A673 (cell line): ENCODE measurements around the gene APBB2. TPM values are rescaled to one million over a fixed set of nuclear protein-coding genes. Genes with fewer than 3 reads are reported as not detected.

Experiments used
- BruUV-seq: library from RNA; stranded (reverse); fragments of 400-500 nt; replicated peaks from 2 replicates; lab custom pipeline; 2021; lab: Mats Ljungman, UMichigan
- CTCF ChIA-PET: fragments of 300-600 bp; sonication (Branson Sonifier 250); formaldehyde crosslinking; loops from one replicate; lab custom pipeline; 2022; ENCODE audit warnings: antibody characterized with exemption; lab: Charles Lee
- POLR2A ChIA-PET: fragments of 300-600 bp; sonication (Branson Sonifier 250); formaldehyde crosslinking; loops from one replicate; lab custom pipeline; 2022; ENCODE audit warnings: antibody characterized with exemption; ENCODE audit not compliant: low non-redundant PET; lab: Charles Lee
- DNase-seq: peaks from one replicate; pipeline ENCODE4 v3.0.0-alpha.2; 2015; ENCODE audit warnings: low spot score
- H3K27ac ChIP-seq: fragments of 200-600 bp; sonication (generic); 2 replicates; pipeline ENCODE4 v1.5.1; 2016; ENCODE audit warnings: mixed run types, low read depth, mild to moderate bottlenecking, mixed read lengths, antibody characterized with exemption, low read length; ENCODE audit not compliant: poor library complexity, severe bottlenecking
- H3K27me3 ChIP-seq: fragments of 200-600 bp; sonication (generic); replicated peaks from 2 replicates; pipeline ENCODE4 v1.6.1; 2017; ENCODE audit warnings: mixed run types, low read depth, mild to moderate bottlenecking, mixed read lengths, antibody characterized with exemption, low read length; ENCODE audit not compliant: insufficient read depth, poor library complexity
- H3K36me3 ChIP-seq: fragments of 200-600 bp; sonication (generic); 2 replicates; pipeline ENCODE4 v1.6.1; 2016; ENCODE audit warnings: mixed run types, mild to moderate bottlenecking, mixed read lengths, antibody characterized with exemption, low read length; ENCODE audit not compliant: insufficient read depth, poor library complexity, severe bottlenecking
- H3K4me1 ChIP-seq: fragments of 200-600 bp; sonication (generic); 2 replicates; pipeline ENCODE4 v1.6.1; 2017; ENCODE audit warnings: mixed run types, mild to moderate bottlenecking, mixed read lengths, antibody characterized with exemption, low read length; ENCODE audit not compliant: insufficient read depth, poor library complexity, severe bottlenecking
- H3K4me3 ChIP-seq: fragments of 200-600 bp; sonication (generic); 2 replicates; pipeline ENCODE4 v1.5.1; 2016; ENCODE audit warnings: low read depth, mixed run types, mild to moderate bottlenecking, mixed read lengths, low read length; ENCODE audit not compliant: poor library complexity, severe bottlenecking
- H3K9me3 ChIP-seq: fragments of 200-600 bp; sonication (generic); 2 replicates; pipeline ENCODE4 v1.6.1; 2016; ENCODE audit warnings: mixed run types, low read depth, mild to moderate bottlenecking, mixed read lengths, antibody characterized with exemption, low read length; ENCODE audit not compliant: poor library complexity, severe bottlenecking
- CTCF ChIP-seq: fragments of 300-800, 200-600 bp; sonication (generic); conservative IDR thresholded peaks from 2 replicates; pipeline ENCODE4 v1.5.1; 2017; ENCODE audit warnings: low read depth, mild to moderate bottlenecking, antibody characterized with exemption, low read length, moderate library complexity, mixed read lengths
- EZH2 ChIP-seq: fragments of 200-600 bp; sonication (generic); IDR thresholded peaks from 2 replicates; pipeline ENCODE4 v1.6.1; 2017; ENCODE audit warnings: borderline replicate concordance, low read depth, mild to moderate bottlenecking, mixed read lengths, antibody characterized with exemption, low read length; ENCODE audit not compliant: poor library complexity, severe bottlenecking
- intact Hi-C: fragments of 100-400 bp; cut with micrococcal nuclease; formaldehyde crosslinking; loops from one replicate; pipeline ENCODE4 v1.10.0; 2022; ENCODE audit not compliant: unreplicated experiment
- total RNA-seq: library from RNA; stranded (reverse); gene quantifications from 2 replicates; pipeline ENCODE4 v1.2.3, GENCODE V29; 2021

The APBB2 gene
- total RNA-seq, 1 experiment from 2014 or later = 10.3 TPM

- no peaks in the 10 kb centered on the region for H3K9me3 ChIP-seq
- CTCF ChIA-PET = no interaction called here
- H3K36me3 ChIP-seq = no peaks in the 10 kb centered on the region
- intact Hi-C loops = no loop called here
- no peak overlapping the region for H3K27ac ChIP-seq
- DNase-seq = no peak
- H3K27me3 ChIP-seq = no peaks in the 10 kb centered on the region
- no peak for TF ChIP-seq CTCF
- TF ChIP-seq EZH2 = no peak
- no peak overlapping the region for H3K4me3 ChIP-seq
- no TSS peak for BruUV-seq
- no peaks in the 10 kb centered on the region for H3K4me1 ChIP-seq
- POLR2A ChIA-PET = no interaction called here
Observed at GRCh38 chr4:40952672-40953071, 261.7 kb downstream of the APBB2 start.

- CTCF ChIA-PET = no interaction called here
- DNase-seq = no peak
- POLR2A ChIA-PET = no interaction called here
Observed at GRCh38 chr4:40952217-40952616, 262.1 kb downstream of the APBB2 start.

GRCh38 chr4:40951026-40951425 lies 263.3 kb downstream of the APBB2 start:
- H3K27me3 ChIP-seq = no peaks in the 10 kb centered on the region
- no peak for TF ChIP-seq EZH2
- no peak for TF ChIP-seq CTCF
- no peaks in the 10 kb centered on the region for H3K4me1 ChIP-seq
- H3K27ac ChIP-seq = no peak overlapping the region
- intact Hi-C loops = no loop called here
- H3K9me3 ChIP-seq = no peaks in the 10 kb centered on the region
- H3K4me3 ChIP-seq = no peak overlapping the region
- no peak for DNase-seq
- H3K36me3 ChIP-seq = no peaks in the 10 kb centered on the region
- BruUV-seq = no TSS peak
- ChIA-PET CTCF (no interaction called here), POLR2A (no interaction called here)

More at GRCh38 chr4:40952217-40952616, 262.1 kb downstream of the APBB2 start:
- Histone ChIP-seq H3K9me3 (no peaks in the 10 kb centered on the region), H3K4me1 (no peaks in the 10 kb centered on the region), H3K4me3 (no peak overlapping the region), H3K27ac (no peak overlapping the region), H3K36me3 (no peaks in the 10 kb centered on the region), H3K27me3 (no peaks in the 10 kb centered on the region)
- intact Hi-C loops = no loop called here
- no TSS peak for BruUV-seq
- TF ChIP-seq EZH2 (no peak), CTCF (no peak)
